DMS 273 treated with DMSO at 0.1 percent for 48 hours (cell line): ENCODE results near the gene TFEB.

ENCODE experiments used
- DNase-seq: peaks from one replicate; lab custom pipeline; 2025; lab: John Stamatoyannopoulos, UW

TFEB gene

GRCh38 chr6:41722969-41723529 lies 12.4 kb downstream of the TFEB start:
- DNase-seq, result no peak

GRCh38 chr6:41721414-41721813 lies 14.0 kb downstream of the TFEB start:
- DNase-seq, result no peak

GRCh38 chr6:41720783-41721182 lies 14.6 kb downstream of the TFEB start:
- DNase-seq, result no peak

GRCh38 chr6:41720262-41720620 lies 15.2 kb downstream of the TFEB start:
- DNase-seq, result no peak

GRCh38 chr6:41719436-41720261 lies 15.8 kb downstream of the TFEB start:
- no peak for DNase-seq

GRCh38 chr6:41718828-41719227 lies 16.6 kb downstream of the TFEB start:
- no peak for DNase-seq

GRCh38 chr6:41717392-41717736 lies 18.0 kb downstream of the TFEB start:
- no peak for DNase-seq

- no peak for DNase-seq
Measured at GRCh38 chr6:41716516-41717391, 18.7 kb downstream of the TFEB start.

- DNase-seq, result no peak
Measured at GRCh38 chr6:41715795-41716515, 19.5 kb downstream of the TFEB start.

- DNase-seq, result no peak
Measured at GRCh38 chr6:41714556-41715273, 20.7 kb downstream of the TFEB start.

GRCh38 chr6:41713650-41714291 lies 21.6 kb downstream of the TFEB start:
- DNase-seq, result no peak

- no peak for DNase-seq
Measured at GRCh38 chr6:41713159-41713649, 22.2 kb downstream of the TFEB start.

GRCh38 chr6:41712651-41713103 lies 22.7 kb downstream of the TFEB start:
- no peak for DNase-seq

GRCh38 chr6:41711323-41712038 lies 23.9 kb downstream of the TFEB start:
- no peak for DNase-seq

- DNase-seq, result no peak
Measured at GRCh38 chr6:41709375-41709774, 26.0 kb downstream of the TFEB start.

GRCh38 chr6:41708856-41709255 lies 26.6 kb downstream of the TFEB start:
- no peak for DNase-seq

GRCh38 chr6:41707565-41708200 lies 27.7 kb downstream of the TFEB start:
- DNase-seq, result no peak

GRCh38 chr6:41706876-41707564 lies 28.4 kb downstream of the TFEB start:
- DNase-seq, result no peak
